GM12874 (cell line): ENCODE results near the gene CD1C.

ENCODE experiments used
- TF ChIP-seq, protein P1 (sequence below): IDR thresholded peaks from 2 replicates; pipeline ENCODE4 v1.5.1; 2011; ENCODE audit warnings: low read depth, mild to moderate bottlenecking, control low read depth, low read length, moderate library complexity; ENCODE audit not compliant: insufficient read depth

CD1C gene

DNA sequence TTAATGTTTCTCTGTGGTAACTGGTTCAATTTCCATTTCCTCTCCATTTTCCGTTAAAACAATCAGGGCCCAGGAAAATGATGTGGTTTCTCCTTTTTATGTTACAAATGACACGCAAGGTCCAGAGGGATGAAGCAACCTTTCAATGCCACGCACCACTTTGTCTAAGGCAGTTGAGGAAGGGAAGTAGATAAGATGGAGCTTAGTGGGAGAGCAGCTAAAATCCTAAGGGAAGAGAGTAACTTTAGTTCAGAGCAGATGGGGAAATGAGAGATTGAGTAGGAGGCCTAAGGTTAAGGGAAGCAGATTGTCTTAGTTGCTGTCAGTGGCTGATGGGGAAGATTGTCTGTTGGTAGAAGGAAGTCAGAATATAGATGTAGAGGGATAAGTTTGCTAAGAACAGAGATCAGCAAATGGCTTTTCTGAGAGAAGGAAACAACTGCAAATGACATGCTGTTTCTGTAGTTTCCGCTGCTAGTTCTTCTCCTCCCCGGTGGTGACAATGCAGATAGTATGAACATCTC is 660 bp downstream of the CD1C start:
- TF ChIP-seq, protein P1, sequence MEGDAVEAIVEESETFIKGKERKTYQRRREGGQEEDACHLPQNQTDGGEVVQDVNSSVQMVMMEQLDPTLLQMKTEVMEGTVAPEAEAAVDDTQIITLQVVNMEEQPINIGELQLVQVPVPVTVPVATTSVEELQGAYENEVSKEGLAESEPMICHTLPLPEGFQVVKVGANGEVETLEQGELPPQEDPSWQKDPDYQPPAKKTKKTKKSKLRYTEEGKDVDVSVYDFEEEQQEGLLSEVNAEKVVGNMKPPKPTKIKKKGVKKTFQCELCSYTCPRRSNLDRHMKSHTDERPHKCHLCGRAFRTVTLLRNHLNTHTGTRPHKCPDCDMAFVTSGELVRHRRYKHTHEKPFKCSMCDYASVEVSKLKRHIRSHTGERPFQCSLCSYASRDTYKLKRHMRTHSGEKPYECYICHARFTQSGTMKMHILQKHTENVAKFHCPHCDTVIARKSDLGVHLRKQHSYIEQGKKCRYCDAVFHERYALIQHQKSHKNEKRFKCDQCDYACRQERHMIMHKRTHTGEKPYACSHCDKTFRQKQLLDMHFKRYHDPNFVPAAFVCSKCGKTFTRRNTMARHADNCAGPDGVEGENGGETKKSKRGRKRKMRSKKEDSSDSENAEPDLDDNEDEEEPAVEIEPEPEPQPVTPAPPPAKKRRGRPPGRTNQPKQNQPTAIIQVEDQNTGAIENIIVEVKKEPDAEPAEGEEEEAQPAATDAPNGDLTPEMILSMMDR: no peak

DNA sequence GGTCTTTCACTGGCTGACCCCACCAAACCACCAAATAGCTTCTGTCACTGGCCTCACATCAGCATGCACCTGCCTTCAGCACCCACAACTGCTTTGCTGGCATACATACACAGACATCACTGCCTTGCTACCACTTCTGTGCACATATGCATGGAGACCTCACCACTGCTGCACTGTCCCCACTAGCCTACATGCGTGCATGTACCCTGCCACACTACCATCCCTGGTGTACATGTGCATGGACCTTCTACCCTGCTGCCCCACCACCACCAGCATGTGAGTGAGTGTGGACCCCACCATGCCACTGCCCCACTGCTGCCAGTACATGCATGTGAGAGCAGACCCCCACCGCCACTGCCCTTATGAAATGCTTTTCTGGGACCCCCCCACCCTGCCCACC is 6.1 kb downstream of the CD1C start:
- TF ChIP-seq, protein P1: no peak

DNA sequence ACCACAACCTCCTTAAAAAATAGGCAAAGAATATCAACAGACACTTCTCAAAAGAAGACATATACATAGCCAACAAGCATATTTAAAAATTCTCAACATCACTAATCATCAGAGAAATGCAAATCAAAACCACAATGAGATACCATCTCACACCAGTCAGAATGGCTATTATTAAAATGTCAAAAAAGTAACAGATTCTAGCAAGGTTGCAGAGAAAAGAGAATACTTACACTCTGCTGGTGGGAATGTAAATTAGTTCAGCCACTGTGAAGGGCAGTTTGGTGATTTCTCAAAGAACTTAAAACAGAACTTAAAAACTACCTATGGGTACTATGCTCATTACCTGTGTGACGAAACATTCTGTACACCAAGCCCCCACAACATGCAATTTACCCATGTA is 20.9 kb downstream of the CD1C start:
- TF ChIP-seq, protein P1: no peak

DNA sequence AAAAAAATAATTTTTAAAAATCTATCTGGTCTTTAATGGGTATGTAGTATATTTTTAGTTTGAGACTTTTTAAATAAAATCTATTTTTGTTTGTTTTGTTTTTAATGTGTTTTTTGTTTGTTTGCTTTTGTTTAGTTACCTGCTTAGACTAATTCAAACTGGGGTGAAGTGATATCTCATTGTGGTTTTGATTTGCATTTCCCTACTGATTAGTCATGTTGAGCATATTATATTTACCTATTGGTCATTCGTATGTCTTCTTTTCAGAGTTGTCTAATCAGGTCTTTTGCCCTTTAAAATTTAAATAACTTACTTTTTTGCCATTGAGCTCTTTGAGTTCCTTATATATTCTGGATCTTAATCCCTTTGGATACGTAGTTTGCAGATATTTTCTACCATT is 21.3 kb downstream of the CD1C start:
- TF ChIP-seq, protein P1: no peak

DNA sequence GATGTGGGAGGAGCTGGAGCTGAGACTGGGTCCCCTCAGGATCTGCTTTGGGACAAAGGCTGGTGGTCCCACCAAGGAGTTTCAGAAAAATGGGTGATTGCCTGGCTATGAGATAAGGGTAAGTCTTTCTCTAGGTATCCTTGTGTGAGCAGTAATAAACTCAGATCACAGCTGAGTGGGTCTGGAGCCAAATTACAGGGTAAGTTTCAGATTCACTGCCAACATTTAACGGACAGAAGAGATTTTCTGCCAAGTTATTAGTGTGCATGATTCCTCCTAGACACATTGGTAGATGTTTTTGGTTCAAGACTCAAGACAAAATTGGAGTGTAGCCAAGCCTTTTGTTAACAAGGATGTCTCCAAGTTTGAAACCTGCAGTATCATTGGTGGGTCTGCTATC is 34.1 kb downstream of the CD1C start:
- TF ChIP-seq, protein P1: no peak

DNA sequence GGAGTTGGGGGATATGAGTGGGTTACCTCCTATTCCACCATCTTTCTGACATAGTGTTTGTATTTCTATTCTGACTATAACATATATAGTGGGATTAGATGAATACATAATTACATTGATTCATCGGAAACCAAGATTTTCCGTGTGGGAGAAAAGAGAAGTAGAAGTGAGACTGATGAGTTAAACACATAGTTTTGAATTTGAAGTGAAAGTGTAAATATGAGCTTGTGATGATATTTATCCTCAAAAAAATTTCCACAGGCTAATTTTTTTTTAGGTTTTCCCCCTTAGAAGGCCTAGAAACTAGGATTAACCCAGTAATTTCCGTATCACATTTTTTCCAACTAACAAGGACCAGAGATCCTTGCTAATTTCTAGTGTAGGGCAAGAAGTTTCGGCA is 34.7 kb downstream of the CD1C start:
- TF ChIP-seq, protein P1: no peak

DNA sequence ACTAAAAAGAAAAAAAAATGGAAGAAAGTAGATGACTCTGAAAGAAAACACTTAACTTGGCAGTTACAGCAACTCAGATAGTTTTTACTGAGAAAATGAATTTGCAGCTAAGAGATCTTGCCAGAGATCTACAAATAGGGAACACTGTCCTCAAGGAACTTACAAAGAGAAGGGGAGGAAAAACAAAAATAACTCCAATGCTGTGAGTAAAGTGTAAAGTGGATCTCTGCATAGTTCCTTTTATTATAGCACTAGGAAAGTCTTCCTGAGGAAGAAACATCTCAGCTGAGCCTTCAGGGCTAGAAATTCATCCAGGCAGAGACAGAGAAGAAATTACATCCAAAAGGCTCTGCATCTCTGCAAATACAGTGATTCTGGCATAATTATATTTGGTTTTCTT is 37.8 kb downstream of the CD1C start:
- TF ChIP-seq, protein P1: no peak
